Medulla oblongata (tissue), 1 donor: ENCODE data around the gene JCAD.
"Not testable (repeated sequence)": the region's sequence is repeated elsewhere in the genome, so short reads cannot be mapped to it uniquely, and the experiment has no call there.

Source experiments
- DNase-seq: peaks from one replicate; pipeline ENCODE4 v3.0.0-alpha.2; 2015; ENCODE audit errors: extremely low spot score

The JCAD gene

DNA sequence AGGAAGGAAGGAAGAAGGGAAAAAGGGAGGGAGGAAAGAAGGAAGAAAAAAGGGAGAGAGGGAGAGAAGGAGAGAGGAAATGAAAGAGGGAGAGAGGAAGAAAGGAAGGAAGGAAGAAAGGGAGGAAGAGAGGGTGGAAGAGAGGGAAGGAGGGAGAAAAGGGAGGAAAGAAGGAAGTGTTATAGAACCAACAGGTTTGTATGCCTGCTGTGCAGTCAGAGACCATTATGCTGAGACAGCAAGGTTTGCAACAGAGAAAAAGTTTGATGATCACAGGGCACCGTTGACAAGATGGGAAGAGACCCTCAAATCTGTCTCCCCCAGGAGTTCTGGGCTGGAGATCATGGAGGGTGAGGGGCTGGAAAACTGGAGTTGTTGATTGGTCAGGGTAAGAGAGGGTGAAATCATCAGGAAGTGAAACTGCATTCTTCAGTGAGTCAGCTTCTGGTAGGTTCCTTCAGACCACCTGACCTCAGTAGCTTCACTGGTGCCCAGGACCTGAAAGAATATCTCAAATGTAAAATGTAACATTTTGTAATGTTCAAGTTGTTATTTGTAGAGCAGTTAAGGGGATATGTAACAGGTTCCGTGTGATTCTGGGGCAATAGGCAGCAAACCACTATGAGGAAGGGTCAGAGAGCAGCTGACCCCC is 76.3 kb downstream of the JCAD start:
- no peak for DNase-seq

DNA sequence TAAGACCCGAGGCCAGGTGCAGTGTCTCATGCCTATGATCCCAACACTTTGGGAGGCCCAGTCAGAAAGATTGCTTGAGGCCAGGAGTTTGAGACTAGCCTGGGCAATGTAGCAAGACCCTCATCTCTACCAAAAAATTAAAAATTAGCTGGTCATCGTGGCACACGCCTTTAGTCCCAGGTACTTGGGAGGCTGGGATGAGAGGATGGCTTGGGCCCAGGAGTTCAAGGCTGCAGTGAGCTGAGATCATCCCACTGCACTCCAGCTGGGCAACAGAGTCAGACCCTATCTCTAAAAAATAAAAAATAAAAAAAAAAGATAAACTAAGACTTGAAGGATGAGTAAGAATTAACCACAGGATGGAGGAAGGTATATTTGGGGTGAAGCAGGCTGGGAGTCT is 77.9 kb downstream of the JCAD start:
- DNase-seq: no peak

DNA sequence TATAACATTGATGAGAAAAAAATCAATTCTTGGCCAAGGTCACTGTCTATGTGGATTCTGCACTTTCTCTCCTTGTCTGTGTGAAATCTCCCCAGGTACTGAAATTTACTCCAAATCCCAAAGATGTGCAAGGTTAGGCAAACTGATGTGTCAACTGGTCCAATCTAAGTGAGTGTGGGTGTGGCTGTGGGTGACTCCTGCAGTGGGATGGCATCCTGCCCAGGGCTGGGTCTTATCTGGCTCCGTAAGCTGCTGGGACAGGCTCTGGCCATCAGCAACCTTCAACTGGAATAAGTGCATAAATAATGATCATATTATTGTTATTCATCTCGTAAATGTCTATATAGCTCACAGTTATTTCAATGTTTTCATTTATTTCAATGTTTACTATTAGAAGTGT is 79.3 kb downstream of the JCAD start:
- DNase-seq: no peak

DNA sequence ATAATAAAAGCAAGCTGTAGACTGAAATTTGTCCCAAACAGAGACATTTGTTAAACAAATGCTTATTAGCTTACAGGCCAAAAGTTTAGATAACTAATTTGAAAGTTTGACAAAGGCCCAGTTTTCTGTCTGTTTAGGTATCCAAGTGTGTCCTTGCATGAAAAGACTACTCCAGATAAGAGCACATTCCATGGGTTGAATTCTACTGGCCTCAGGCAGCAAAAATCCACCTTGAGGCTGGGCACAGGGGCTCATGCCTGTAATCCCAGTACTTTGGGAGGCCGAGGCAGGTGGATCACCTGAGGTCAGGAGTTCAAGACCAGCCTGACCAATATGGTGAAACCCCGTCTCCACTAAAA is 80.0 kb downstream of the JCAD start:
- not testable (repeated sequence) for DNase-seq

DNA sequence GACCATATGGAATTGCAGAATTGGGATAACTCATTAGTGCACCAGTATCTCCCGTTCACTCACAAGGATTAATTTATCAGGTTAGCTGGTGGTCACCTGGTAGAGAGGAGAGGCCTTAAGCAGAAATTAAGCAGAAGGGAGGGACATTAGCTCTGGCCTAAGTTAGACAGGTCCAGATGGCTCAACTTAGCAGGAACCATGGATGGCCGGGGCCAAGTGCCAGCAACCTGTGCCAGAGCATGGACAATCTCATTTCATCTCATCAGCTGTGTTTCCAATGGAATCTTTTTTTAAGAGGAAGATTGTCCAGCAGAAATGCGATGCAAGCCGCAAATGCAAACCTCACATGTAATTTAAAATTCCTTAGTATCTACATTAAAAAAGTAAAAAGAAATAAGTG is 82.2 kb downstream of the JCAD start:
- DNase-seq: no peak

DNA sequence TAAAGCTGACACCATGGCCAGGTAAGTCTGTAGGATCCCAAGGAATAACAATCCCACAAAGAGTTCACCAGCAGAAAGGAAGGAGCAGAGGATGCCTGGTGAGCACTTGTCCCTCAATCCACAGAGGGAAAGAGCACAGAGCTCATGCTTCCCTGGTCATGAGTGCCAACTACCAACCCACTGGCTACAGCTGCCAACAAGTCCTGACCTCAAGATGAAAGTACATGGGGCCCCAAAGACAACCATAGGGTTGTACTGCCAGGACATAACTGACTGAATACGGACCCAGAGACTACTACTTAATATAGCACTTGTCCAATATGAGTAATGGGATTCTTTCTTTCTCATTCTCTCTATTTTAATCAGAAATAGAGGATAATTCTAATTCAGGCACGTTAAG is 83.3 kb downstream of the JCAD start:
- DNase-seq: no peak

DNA sequence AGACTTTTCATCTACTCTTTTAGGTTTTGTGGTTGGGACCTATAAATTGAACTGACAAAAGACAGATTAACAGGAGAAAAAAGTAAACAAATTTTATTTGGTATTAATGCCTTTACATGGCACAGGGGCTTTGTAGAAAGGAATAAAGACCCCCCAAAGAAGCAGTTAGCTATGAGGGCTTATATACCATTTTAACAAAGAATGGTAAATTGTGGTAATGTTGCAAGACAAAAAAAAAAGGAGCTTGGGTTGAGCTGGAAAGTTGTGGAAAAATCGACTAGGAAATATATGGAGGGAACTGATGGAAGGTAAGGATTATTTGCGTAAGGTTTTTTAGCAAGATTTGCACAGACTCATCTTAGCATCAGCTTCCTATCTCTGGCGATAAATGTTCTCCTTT is 84.6 kb downstream of the JCAD start:
- DNase-seq: no peak

DNA sequence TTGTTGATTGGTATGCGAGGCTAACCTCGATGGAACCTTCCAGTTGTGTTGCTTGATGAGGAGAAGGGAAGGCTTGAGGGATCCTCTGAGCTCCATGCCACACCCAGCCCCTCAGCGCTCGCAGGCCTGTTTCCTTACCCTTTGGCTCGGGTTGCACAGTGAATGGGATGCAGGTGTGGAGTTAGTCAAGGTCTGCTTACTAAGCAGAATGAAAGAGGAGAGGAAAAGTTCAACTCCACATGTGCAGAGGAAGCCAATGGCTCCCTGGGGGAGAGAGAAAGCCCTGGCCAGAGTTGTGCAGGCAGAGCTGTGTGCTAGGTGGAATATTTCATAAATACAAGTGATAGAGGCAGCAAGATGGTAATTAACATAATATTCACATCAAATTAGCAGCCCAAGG is 85.5 kb downstream of the JCAD start:
- DNase-seq: no peak

DNA sequence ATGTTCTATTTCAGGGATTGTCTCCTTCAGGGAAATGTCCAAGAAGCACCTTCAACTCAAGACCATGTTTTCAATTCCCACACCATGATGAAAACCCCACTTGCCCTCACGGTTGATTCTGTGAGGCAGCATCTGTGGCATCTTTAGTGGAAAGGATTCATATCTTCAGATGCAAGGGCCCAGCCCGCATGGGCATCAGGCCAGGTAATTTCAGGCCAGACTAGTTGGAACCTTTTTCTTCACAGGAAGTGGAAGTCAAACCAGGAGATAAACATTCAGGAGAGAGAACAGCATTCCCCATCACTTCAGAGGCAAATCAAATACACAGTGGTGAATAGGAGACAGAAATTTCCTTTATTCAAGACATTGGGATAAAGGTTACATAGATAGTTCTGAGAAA is 88.8 kb downstream of the JCAD start:
- DNase-seq: no peak

DNA sequence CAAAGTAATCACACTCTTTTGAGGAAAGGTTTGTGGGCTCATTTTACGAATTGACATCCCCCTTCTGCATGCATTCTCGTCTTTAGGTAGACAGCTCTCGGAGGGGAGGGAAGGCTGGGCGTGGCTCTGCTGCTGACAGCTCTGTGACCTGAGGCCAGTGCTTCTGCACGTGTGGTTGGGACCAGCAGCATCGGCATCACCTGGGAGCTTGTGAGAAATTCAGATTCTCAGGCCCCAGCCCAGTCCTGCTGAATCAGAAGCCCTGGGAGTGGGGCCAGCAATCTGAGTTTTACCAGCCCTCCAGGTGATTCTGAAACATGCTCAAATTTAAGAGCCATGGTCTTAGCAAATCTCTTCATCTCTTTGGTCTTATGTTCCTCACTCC is 89.4 kb downstream of the JCAD start:
- no peak for DNase-seq

DNA sequence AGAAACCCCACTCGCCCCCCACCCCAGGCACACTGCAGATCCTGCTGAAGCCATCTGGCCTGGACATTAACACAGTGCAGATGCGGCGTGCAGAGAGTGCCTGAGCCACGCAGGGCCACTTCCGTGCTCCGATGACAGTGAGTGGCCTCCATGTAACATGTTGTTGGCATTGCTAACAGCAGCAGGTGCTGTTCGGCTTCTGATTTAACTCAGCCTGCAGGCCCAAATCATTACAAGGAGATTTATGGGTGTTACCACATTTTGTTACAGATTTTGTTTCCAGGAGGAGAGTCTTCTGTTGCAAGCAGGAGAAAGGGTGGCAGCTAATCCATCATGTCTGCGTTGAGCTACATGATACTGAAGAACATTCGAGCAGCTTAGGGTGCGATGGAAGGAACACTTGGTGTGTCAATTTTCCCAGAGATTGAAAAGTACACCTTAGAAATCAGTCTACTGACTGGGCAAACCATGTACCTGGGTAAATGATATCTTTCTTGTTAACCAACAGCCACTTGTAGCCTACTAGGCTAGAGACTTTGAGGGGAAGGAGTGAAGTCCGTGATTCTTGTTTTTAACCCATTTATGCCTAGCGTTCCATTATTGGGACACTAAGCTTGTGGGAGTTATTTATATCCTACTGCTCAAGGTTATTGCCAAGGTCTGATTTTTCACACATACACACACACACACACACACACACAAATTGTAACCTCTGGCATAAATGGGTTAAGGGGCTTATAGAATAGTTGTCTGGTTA is 90.0 kb downstream of the JCAD start:
- DNase-seq: no peak

DNA sequence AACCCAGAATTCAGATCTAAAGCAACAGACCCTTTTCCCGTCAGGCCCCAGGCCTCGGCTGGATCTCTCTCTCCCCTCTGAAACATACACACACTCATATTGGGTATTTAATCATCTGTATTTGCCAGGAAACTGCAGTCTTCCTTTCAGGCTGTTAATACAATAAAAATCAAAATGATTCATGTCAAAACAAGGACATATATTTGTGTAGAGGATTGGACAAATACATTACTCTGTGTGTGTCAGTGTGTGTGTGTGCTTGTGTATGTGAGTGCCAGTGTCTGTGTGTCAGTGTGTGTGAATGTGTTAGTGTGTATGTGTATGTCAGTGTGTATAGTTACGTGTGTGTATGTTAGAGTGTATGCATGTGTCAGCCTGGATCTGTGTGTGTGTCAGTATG is 90.8 kb downstream of the JCAD start:
- DNase-seq: no peak

DNA sequence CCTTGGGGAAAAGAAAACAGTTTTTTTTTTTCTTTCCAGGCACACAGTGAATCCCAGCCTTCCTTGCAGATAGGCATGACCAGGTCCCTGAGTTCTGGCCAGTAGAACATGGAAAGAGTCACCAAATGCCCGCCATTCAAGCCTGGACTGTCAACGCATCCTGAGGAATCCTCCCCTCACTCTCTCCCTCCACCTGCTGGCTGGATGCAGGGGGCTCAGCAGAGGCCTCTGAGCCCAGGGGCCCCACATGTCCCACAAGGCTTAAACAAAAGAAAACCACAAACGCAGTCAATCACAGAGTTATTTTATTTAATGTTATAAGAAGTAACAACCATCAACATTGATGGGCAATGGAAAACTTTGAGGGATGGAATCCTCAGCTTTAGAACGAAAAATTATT is 93.1 kb downstream of the JCAD start:
- DNase-seq: no peak
